NCI-H1694 (cell line): Measurements from ENCODE around the gene TFE3.
A peak's percentile ranks its signal among the peaks of the same experiment; 100 is the strongest.

Source experiments
- DNase-seq: peaks from one replicate; lab custom pipeline; 2025; lab: John Stamatoyannopoulos, UW

The TFE3 gene

DNA sequence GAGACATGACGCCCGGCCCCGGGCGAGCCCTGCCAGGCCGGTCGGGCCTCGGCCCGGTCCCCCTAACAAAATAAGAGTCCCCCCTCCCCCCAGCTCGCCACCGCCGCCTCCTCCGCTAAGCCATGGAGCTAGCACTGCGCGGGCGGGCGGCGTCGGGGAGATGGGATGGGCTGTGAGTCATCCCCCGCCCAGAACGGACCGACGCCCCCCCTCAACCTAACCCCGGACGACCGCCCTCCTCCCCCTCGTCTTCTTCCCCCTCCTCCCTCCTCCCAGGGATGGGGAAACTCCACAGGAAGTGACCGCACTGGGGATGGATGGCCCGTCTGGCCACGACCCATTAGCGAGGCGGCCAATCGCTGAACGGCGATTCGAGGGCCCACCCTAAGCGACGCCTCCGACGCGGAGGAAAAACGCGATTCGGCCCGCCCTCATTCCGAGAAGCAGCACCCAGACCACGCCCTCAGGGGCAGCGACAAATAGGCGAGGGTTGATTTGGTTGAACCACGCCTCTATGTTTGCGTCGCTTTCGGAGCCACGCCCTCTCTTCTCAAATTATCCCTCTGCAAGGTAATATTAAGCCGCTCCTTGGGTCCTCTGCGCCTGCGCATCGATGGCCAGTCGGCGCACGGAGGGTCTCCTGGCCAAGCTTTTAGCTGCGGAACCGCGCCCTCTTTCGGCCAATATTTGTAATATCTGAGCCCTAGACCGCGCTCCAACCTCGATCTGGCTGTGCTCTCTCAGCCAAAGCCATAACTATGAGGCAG is at the start of gene TFE3:
Gene TFE3, minus strand, starts transcription at position 138 of the 767 bp plus-strand sequence. Its CDS starts 131 bp downstream, at position 7.
- peak; percentile 99 for DNase-seq

- DNase-seq = no peak
Observed at GRCh38 chrX:49089553-49089952, 46.4 kb upstream of the TFE3 start.

DNA sequence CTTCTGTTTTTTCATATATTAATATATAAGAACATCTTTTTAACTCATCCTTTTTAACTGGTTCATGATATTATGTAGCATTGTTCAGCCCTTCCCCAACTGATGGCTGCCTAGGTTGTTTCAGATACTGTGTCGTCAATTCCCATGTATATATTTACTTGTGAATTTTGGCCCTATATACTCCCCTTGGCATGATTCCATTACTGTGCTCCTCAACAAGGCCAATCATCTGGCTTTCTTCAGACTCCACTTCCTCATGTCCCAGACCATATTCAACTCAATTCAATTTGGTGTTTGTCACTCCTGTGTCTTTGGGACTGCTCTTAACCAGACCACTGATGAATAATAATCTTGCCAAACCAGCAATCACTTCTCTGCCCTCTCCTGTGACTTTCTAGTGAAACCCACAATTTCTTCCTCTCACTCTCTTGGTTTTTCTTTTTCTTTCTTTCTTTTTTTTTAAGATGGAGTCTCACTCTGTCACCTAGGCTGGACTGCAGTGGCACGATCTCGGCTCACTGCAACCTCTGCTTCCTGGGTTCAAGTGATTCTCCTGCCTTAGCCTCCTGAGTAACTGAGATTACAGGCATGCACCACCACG is 39.2 kb upstream of the TFE3 start:
- DNase-seq = no peak

DNA sequence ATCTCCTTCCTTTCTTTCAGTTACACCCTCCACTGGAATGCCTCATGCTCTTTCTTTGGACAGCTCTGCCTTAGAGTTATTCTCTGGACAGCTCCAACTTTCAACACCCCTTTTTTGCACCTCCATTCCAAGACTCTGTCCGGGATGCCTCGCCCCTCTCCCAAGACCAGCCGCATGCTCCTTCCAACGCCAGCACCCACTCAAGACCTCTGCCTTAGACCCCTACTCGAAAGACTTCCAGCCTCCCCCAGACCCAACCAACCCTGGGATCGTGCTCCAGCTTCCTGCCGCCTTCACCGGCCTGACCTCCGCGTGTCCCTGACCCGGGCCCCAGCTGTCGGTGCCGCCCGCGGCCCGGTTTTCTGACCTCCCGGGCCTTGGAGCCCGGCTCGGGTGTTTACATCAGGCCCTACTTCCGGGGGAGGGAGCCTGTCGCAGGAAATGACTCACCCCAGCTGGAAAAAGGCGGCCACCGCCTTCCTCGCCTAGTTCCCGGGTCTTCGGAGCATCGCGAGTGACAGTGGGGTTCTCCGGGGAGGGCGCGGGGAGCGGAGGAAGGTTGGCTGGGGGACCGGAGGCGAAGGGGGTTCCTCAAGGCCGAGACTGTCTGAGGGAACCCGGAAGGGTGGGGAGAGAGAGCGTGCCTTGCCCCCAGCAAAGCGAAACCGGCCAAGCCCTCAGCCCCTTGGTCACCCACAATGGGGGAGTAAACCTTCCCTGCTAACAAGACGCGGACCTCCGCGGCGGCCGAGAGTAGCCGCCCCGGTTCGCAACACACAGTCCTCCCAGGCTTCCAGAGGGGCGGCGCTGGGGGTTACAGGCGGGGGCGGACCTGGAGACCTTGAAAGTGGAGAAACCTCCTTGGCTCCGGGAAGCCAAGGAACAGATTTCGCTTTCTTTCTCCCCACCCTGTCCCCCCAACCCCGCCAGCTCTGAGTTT is 36.6 kb upstream of the TFE3 start, which contains the start of gene WDR45:
Gene WDR45, minus strand, starts transcription at position 399 of the 940 bp plus-strand sequence. CDS start 1,792 bp downstream, outside the sequence.
- no peak for DNase-seq

DNA sequence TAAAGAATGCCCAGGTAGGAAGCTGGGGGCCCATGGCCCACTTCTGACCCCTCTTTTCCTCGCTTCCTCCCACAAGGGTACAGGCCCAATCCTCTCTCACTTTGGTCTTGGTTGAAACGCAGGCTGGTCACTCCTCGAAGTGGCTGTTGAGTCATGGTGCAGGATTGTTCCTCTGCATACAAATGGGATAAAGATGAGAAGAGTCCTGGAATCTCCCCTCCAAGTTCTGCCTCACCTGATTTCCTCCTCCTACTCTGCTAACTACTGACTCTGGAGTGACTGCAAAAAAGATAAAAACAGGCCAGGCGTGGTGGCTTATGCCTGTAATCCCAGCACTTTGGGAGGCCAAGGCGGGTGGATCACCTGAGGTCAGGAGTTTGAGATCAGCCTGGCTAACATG is 34.8 kb upstream of the TFE3 start:
- DNase-seq = no peak

DNA sequence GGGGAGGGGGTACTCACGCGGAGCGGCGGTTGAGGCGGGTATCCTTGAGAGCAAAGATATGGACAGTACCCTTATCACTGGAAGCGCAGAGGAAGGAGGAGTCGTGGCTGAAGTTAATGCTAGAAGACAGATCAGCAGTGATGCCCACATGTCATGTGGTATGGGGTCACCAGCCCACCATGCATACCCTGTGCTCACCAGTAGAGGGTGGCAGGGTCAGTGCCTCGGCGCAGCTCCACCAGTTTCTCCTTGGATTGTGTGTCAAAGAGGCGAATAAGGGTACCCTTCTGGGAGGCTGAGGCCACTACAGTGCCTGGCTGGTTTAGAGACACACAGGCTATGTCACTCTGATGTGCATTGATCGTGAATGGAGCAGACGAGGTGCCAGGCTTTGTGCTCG is 32.2 kb upstream of the TFE3 start:
- DNase-seq = no peak

- peak; percentile 90 for DNase-seq
Observed at GRCh38 chrX:49073601-49074575, 30.7 kb upstream of the TFE3 start, which contains the start of gene PRAF2. Gene PRAF2 (minus strand): TSS chrX:49074002. CDS start chrX:49073987, 15 bp downstream.

DNA sequence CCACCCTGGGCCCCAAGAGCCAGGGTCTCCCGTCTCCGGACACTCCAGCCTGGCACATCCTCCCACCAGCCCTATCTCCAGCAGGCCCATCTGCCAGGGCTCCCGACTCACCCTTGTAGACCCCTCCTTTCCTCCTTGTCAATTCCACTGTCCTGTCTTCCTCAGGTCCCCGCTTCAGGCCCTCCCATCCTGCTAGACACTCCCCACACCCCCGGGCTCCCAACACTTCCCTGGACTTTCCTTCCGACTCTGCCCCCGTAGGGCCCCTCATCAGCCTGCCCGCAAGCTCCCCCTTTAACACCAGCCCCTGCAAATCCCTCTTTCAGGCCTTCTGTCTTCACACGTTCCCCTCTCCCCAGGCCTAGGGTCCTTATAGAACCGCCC is 29.5 kb upstream of the TFE3 start:
- no peak for DNase-seq

DNA sequence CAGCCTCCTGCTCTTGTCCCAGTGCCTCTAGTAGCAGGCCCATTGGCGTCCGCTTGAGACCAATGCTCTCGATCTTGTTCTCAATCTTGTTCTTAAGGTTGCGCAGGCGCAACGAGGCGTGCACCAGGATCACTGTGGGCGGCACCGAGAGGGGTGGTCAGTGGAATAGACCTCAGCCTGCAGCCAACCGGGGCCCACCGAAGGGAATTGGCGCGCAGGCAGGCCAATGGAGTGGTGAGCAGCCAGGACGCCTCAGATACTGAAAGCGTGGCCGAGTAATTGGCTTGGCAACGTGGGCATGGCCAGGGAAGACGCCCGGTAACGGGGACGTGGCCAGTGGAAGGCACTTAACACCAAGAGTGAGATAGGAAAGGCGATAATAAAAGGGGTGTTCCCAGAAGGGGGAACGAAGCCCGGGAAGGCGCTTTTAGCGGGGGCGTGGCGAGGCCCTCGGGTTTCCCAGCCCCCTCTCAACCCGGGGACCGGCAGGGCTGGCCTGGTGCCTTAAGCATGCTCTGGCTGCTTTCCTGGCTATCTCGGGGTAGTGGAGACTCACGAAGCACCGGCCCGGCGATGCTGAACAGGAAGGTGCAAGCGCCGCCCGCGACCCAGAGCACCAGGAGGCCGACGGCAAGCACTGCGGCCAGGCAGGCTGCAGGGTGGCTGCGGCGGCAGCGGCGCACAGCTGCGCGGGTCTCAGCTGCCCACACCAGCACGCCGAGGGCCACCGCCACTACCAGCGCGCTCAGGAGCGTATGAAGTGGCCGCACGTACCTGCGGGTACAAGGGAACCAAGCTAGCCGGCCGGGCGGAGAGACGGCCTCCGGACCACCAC is 28.9 kb upstream of the TFE3 start:
- DNase-seq = no peak

- DNase-seq = no peak
Observed at GRCh38 chrX:49070988-49071387, 27.8 kb upstream of the TFE3 start.

DNA sequence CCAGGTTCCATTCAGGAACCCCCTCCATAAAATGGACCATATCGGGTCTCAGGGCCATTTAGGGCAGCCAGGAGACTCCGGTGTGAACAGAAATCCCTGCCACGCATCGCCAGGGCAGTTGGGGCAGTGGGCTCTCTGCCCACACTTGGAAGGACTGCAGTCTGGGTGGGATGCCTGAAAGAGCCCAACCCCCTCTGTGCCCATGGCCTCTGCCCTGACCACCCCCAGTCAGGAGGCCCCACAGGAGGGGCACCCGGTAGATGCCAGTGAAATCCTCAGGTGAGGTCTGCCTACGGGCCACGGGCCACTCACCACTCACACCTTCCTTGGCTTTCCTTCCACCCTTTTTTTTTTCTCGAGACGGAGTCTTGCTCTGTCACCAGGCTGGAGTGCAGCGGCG is 25.9 kb upstream of the TFE3 start:
- DNase-seq = no peak

DNA sequence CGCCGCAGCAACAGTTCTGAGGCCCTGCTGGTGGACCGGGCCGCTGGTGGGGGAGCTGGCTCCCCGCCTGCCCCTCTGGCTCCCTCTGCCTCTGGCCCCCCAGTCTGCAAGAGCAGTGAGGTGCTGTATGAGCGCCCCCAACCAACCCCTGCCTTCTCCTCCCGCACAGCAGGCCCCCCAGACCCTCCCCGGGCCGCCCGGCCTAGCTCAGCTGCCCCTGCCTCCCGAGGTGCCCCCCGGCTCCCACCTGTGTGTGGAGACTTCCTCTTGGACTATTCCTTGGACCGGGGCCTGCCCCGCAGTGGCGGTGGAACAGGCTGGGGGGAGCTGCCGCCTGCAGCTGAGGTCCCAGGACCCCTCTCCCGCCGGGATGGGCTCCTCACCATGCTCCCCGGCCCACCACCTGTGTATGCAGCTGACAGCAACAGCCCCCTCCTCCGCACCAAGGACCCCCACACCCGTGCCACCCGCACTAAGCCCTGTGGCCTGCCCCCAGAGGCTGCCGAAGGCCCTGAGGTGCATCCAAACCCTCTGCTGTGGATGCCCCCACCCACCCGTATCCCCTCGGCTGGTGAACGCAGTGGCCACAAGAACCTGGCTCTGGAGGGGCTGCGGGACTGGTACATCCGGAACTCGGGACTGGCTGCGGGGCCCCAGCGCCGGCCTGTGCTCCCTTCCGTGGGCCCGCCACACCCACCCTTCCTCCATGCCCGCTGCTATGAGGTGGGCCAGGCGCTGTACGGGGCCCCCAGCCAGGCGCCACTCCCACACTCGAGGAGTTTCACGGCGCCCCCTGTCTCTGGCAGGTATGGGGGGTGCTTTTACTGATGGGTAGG is 24.3 kb upstream of the TFE3 start:
- no peak for DNase-seq

GRCh38 chrX:49066690-49067089 is 23.5 kb upstream of the TFE3 start:
- no peak for DNase-seq

DNA sequence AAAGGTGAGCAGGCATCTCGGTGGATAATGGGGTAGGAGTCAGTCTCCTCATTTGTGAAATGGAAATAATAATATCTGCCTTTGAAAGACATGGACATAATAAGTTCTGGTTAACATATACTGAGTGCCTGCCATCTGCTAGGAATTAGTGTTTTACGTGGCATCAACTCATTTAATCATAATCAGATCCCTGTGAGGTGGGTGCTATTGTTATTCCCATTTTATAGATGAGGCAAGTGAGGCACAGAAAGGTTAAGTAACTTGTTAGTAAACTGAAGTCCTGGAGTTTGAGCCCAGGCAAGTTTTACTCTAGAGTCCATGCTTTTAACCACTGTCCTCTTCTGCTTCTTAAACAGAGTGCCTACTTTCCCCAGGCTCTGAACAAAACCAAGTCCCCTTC is 23.1 kb upstream of the TFE3 start:
- DNase-seq = no peak

GRCh38 chrX:49064735-49065134 is 21.6 kb upstream of the TFE3 start:
- DNase-seq = no peak

DNA sequence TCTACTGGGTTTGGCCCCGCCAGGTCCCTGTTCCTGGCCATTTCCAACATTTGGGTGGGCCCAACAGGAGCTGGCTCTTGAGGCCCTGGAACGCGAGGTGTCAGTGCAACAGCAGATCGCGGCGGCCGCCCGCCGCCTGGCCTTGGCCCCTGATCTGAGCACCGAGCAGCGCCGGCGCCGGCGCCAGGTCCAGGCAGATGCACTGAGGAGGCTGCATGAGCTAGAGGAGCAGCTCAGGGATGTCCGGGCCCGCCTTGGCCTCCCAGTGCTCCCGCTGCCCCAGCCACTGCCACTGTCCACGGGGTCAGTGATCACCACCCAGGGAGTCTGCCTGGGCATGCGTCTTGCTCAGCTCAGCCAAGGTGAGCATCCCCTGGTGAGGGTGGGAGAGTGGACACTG is 21.1 kb upstream of the TFE3 start:
- no peak for DNase-seq

- DNase-seq = no peak
Observed at GRCh38 chrX:49063715-49064114, 20.6 kb upstream of the TFE3 start.

GRCh38 chrX:49061916-49062315 is 18.8 kb upstream of the TFE3 start:
- no peak for DNase-seq

DNA sequence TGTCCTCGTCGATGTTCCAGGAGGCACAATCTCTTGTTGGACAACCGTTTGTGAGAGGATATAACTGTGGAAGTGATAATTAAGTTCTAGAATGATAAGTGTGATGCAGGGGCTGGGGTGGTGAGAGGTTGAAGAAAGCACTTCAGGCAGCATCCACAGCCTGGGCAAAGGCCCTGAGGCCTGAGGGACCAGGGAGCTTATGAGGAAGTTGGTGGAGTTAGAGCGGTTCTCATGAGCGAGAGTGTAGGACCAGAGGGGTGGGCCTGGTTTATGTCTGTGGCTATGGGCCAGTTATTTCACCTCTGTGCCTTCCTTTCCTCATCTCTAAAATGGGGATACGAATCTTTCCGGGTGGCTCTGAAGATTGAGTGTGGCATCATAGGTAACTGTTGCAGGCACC is 18.3 kb upstream of the TFE3 start:
- DNase-seq = no peak
